Measurements from ENCODE around the gene PPP1R12B.
"Not testable (repeated sequence)": the region's sequence is repeated elsewhere in the genome, so short reads cannot be mapped to it uniquely, and the experiment has no call there.

The PPP1R12B gene

GRCh38 chr1:202349206-202349928 is 868 bp downstream of the PPP1R12B start:
- DNase-seq = no peak

- DNase-seq = no peak
Measured at GRCh38 chr1:202351725-202352124, 3.2 kb downstream of the PPP1R12B start.

GRCh38 chr1:202352583-202353197 is 4.2 kb downstream of the PPP1R12B start:
- not testable (repeated sequence) for DNase-seq

DNA sequence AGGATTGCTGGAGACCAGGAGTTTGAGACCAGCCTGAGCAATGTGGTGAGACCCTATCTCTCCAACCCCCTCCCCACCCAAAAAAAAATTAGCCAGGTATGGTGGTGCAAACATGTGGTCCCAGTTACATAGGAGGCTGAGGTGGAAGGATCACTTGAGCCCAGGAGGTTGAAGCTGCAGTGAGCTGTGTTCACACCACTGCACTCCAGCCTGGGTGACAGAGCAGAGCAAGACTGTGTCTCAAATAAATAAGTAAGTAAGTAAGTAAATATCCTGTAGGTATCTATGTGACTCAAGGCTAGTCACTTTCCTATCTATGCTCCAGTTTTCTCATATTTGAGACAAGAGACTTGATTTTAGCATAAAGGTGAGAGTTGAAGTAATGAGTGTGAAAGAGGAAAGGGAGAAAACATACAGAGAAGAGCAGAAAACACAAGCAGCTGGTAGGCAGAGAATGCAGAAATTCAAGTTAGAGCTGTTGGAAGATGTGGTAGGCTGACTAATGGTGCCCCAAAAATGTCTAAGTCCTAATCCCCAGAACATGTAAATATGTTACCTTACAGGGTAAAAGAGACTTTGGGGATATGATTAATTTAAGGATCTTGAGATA is 7.5 kb downstream of the PPP1R12B start:
- DNase-seq = no peak

- no peak for DNase-seq
Measured at GRCh38 chr1:202357506-202357905, 9.0 kb downstream of the PPP1R12B start.

- DNase-seq = no peak
Measured at GRCh38 chr1:202361224-202361623, 12.7 kb downstream of the PPP1R12B start.

DNA sequence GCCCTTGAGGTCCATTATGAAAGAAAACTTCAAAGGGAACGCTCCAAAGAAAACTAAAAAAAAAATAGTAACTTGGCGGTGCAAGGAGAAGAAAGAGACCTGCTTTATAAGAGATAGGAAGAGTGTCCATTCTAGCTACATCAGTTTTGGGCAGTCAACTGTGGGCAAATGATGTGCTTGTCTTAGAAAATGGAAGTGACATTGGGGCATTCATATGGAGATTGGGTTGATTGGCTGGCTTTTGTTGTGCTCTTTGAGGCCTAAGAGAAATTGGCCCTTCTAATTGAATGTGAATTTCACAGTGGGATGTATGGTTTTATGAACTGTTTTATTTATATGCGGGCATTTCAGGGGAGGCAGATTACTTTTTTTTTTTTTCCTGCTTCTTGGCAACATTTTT is 13.2 kb downstream of the PPP1R12B start:
- DNase-seq = no peak

DNA sequence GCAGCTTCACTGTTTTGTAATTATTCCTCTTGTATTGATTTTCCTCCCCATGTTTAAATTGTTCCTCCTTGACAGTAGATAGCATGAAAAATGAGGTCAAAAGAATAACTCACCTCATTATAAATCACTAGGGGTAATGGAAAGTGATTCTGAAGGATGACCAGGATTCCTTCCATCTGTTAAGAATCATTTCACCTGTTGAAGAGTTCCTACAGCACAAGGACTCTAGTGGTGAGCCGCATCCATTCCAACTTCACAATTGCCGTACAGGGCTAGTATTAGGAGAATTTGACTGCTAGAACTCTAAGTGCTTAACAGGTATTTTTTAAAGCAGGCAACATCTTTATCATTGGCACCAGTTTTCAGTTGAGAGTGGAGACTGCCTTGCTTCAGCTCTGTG is 13.7 kb downstream of the PPP1R12B start:
- DNase-seq = no peak

DNA sequence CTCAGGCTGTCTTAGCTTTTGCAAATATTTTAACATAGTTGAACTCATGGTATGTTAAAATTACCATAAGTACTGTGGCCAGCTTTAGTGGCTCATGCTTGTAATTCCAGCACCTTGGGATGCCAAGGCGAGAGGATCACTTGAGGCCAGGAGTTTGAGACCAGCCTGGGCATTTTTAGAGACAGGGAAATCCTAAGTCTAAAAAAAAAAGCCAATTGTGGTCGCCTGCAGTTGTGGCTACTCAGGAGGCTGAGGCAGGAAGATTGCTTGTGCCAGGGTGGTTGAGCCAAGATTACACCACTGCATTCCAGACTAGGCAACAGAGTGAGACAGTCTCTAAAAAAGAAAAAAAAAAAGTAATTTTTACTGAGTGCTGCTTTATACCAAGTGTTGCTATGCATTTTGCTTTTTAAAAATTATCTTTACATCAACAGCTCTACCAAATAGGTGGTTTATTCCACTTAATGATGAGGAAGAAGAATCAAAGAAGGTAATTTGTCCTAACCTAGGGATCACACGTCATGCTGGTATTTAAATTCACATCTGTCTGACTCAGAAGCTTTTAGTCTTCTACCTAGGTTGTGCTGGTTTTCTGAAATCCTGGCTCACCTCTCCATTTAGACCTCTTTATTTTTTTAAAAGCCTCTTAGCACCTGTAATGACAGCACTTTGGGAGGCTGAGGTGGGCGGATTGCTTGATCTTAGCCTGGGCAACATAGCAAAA is 16.8 kb downstream of the PPP1R12B start:
- DNase-seq = no peak

DNA sequence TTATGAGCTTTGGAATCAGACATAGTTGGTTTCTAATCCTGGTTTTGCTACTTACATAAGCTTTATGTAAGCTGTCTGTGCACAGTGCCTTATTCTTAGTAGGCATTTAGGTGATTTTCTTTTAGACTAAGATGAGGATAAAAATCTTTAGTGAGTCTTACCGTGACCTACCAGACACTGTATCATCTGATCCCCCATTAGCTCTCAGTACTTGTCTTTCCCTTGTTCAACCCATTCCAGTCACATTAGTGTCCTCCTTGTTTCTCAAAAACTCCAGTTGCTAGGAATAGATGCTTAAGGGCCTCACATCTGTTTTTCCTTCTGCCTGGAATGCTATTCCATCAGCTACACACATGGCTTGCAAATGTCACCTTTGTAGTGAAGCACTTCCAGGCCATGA is 18.8 kb downstream of the PPP1R12B start:
- no peak for DNase-seq

GRCh38 chr1:202370906-202371305 is 22.4 kb downstream of the PPP1R12B start:
- DNase-seq = not testable (repeated sequence)

DNA sequence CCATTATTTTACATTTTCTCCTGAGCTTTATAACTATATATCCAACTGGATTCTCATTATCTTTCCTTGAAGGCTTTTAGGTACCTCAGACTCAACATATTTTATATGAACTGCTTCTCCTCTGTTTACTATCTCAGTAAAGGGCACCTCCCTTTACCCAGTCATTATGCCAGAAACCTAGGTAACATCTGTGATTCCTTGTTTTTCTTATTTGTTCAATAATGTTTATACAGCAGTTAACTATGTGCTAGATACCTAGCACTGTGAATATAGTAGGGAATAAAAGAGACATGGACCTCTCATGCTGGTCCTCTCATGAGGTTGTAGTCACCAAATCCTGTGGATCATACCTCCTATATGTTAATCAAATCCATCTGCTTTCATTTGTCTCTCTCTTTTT is 25.6 kb downstream of the PPP1R12B start:
- DNase-seq = no peak

GRCh38 chr1:202375175-202375574 is 26.7 kb downstream of the PPP1R12B start:
- not testable (repeated sequence) for DNase-seq

GRCh38 chr1:202376247-202376646 is 27.7 kb downstream of the PPP1R12B start:
- no peak for DNase-seq

DNA sequence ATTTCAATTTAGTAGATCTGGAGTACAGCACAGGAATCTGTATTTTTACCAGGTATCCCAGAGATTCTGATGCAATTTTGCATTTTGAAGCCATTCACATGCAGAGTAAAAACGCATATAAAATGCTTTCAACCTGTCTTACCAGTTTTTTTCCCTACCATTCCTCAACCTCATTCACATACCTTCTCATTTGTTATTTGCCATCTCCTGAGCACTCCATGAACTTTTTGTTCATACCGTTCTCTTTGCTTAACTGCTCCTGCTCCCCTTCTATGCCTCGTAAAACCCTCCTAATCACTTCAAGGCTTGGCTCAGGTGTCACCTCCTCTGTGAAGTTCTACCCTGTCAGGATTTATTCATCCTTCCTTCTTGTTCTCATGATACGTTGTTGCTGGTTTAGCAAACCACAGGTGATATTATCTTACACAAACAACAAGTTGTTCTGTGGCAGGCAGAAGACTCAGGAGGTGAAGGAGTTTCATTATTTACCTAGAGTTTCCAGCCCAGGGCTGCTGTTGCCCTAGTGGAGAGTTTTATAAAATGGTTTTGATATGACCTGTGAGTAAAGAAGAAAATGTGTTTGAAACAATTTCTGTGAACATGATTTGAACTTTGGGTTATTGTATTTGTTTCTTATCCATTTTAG is 31.5 kb downstream of the PPP1R12B start:
- DNase-seq = not testable (repeated sequence)

- not testable (repeated sequence) for DNase-seq
Measured at GRCh38 chr1:202380535-202380934, 32.0 kb downstream of the PPP1R12B start.

DNA sequence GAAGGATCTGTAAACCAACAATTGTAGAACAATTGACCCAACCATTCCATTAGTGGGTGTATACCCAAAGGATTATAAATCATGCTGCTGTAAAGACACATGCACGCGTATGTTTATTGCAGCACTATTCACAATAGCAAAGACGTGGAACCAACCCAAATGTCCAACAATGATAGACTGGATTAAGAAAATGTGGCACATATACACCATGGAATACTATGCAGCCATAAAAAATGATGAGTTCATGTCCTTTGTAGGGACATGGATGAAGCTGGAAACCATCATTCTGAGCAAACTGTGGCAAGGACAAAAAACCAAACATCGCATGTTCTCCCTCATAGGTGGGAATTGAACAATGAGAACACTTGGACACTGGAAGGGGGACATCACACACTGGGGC is 33.4 kb downstream of the PPP1R12B start:
- not testable (repeated sequence) for DNase-seq

DNA sequence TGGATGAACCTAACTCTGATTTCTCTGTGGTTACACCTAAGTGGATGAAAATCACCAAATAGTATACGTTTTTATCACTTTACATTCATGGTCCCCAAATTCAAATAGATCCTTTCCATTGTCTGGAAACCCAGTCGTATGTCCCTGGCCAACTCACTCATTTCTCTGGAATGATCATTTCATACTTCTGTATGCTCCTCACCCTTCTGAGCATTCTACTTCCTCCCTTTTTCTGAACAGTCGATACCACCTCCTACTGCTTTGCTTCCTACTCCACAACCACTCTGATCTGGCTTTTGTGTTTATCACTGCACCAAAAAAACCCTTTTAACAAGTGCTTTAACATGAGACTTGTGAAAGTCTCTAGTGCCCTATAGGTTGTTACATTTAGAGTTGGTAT is 47.3 kb downstream of the PPP1R12B start:
- DNase-seq = not testable (repeated sequence)

GRCh38 chr1:202397256-202397655 is 48.8 kb downstream of the PPP1R12B start:
- DNase-seq = no peak

- DNase-seq = not testable (repeated sequence)
Measured at GRCh38 chr1:202398439-202398838, 49.9 kb downstream of the PPP1R12B start.

GRCh38 chr1:202401771-202402170 is 53.3 kb downstream of the PPP1R12B start:
- not testable (repeated sequence) for DNase-seq

DNA sequence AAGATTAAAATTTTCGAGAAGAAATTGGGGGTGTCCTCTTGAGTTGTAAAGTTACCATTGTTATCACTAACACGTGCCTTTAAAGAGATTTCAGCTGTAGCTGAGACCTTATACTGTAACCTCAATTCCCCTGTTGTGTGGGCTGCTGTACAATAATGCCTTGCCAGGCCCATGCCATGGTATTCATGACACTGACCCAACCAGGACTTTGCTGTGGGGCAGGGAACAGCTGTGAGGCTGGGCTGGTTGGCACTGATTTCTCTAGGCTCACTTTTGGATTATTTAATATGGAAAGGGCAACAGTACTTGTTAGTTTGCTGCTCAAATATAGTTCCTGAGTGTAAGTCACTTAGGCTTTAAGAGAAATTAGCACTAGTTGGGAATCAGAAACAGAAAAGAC is 54.9 kb downstream of the PPP1R12B start:
- not testable (repeated sequence) for DNase-seq

GRCh38 chr1:202405928-202406327 is 57.4 kb downstream of the PPP1R12B start:
- DNase-seq = no peak

Data from effector CD4-positive, alpha-beta T cell (primary cell).